ENCODE measurements around the gene SRPX2.

- TF ChIP-seq POLR2AphosphoS5 (IDR thresholded peaks at IDR 0.05) (no peak), POLR2A (IDR thresholded peaks at IDR 0.05) (no peak), CTCF (IDR thresholded peaks at IDR 0.05) (no peak)
Observed at GRCh38 chrX:100698551-100698950, 54.6 kb downstream of the SRPX2 start.
